GM21529 (cell line): ENCODE results near the gene SHC3.

Source experiments
- ATAC-seq: cut with Tn5 transposase; IDR thresholded peaks from one replicate; pipeline ENCODE4 v1.9.1; 2021; ENCODE audit not compliant: unreplicated experiment

SHC3 gene

DNA sequence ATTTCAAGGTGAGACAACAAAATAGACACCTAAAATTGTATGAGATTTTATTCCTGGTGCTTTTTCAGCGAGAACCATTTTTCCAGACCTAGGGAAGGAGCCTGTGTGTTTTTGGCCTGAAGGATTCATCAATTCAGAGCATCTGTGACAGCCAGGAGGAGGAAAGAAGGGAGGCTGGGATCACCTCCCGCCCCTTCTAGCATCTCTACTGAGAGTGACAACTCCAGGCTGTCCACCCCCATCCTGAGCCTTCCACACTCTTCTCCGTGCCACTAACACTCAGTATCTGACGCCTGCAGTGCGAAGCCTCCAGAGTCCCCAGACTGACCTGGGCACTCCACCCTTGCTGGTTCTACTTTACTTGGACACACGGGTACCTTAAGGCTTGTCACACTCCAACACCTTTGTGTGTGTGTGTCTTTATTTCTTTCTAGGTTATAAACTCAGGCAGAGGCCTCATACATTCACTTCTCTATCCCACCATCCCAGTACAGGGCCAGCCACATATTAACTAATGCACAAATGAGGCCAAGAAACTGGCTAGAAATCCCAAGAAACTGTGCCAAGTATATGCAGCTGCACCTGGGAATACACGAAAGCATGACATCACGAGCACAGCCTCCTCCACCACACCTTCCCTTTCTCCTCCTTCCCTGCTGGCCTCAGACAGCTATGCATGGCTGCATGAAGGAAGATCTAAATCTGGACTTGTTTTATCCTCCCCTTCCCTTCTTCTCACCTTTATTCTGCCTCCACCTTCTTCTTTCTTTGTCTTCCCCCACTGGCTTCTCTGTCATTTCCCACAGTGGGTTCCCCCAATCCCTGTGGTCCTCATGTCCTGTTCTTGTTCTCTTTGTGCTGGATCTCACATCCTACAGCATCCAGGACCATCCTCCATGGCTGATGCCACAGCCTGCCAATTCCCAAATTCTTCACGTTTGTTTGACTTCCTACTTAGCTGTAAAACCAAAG, 171.3 kb downstream of the SHC3 start:
- ATAC-seq = no peak

- ATAC-seq = no peak
These were observed 172.4 kb downstream of the SHC3 start for GRCh38 chr9:89006267-89006666.

- ATAC-seq = no peak
These were observed 173.3 kb downstream of the SHC3 start for GRCh38 chr9:89005323-89005722.

DNA sequence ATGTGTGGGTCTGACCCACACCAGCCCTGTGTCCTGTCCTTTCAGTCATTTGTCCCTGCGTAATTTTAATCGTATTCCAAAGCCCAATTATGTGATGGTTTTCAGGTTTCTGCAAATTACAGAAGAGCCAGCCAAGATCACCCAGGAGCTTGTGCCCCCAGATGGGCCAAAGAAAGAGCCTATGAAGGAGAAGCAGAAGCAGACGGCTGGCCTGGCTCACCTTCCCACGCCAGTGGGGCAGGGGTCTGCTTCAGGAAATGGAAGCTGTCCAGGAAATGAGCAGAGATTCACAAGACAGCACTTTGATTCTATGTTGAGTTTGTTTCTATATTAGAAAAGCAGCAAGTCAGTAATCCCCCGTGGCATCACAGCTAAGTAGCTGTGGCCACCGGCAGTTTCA, 175.6 kb downstream of the SHC3 start:
- ATAC-seq = no peak

DNA sequence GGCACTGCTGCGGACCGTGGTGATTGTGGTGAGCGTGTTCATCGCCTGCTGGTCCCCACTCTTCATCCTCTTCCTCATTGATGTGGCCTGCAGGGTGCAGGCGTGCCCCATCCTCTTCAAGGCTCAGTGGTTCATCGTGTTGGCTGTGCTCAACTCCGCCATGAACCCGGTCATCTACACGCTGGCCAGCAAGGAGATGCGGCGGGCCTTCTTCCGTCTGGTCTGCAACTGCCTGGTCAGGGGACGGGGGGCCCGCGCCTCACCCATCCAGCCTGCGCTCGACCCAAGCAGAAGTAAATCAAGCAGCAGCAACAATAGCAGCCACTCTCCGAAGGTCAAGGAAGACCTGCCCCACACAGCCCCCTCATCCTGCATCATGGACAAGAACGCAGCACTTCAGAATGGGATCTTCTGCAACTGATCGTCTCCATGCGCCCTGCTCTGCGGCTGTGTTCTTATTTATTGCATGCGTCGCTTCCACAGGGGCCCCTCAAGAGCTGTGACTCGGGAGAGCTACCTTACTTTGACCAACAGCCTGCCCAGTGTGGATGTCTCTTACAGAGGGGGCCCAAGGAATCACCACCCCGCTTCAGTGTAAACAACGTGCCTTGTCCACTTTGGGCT, 176.6 kb downstream of the SHC3 start:
- ATAC-seq = no peak

- ATAC-seq = no peak
These were observed 177.4 kb downstream of the SHC3 start for GRCh38 chr9:89000973-89001916.

DNA sequence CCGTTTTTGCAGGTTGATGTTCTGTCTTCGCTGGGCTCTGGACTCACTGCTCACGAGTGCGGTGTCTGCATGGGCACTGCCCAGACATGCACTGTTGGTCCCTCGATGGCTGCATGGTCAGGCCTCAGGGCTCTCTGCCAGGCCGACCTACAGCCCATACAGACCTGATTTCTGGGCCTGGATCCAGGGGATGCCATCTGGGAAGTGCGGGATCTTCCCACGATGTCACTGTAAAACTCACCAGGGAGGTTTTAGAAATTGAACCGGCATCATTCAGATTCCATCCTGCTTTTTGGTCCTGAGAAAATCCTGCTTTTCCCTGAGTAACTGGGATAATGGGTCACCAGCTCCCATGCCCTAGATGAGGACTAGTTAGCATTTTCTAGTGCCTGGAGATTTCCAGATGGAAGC, 178.2 kb downstream of the SHC3 start:
- no peak for ATAC-seq

DNA sequence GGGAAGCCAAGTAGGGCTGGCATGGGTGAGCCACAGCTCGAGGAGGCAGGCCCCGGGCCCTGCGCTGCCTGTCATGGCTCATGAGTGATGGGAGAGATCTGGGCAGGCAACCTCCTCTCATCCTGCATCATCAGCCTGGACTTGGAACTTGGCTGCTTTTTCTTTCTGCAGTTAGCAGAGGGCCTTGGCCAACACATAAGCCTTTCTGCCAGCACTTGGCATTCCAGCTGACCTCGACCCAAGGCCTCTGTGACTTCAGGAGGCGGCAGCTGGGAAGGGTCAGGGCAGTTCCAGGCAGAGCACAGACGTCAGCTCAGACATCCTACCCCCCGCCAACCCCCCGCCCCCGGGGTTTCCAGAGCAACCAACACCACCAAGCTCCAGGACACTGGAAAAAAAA, 179.7 kb downstream of the SHC3 start:
- no peak for ATAC-seq

DNA sequence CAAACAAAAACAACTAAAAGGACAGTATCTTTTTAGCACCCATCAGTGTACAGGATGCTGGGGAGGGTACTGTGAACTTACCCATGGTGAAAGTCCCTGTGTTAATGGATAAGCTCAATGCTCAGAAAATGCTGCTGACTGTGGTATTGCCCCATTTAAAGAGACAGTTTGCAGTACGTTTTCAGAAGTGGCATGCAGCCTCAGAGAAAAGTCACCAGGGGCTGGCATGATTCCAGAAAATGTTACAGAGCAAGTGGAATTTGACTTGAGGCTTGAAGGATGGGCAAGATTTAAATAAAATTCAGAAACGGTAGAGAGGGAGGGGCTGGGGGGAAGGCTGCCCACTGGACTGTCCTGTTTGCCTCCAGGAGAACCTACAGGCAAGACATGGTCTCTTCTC, 180.1 kb downstream of the SHC3 start:
- no peak for ATAC-seq

DNA sequence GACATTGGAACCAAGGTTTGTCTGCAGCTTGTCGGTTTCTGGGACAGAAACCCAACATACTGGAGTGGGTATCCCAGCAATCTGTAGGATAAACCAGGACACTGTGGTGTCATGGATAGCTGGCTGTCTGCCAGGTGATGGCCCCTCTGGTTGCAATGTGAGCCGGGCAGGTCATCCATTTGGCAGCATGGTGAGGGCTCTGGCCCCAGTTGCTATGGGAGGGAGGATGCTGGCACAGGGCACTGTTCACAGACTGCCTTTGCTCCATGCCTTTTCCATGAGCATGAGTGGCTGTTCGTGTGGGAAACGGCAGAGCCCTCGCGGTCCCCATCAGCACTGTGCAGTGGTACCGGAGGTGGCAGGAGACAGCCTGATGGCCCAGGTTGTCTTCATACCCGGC, 181.0 kb downstream of the SHC3 start:
- no peak for ATAC-seq

DNA sequence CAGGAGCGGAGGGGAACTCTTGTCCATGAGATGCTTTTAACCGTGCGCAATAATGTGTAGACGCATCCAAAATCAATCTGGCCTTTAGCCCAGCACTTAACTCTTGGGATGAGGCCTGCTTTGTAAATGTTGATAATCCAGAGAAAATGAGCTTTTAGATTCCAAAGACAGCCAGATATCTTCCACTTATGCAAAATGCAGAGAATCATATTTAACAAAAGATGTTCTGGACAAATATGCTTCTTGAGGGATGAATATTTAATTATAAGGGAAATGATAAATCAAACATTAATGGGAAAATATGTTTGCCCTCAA, 181.7 kb downstream of the SHC3 start:
- ATAC-seq = no peak

- ATAC-seq = no peak
These were observed 182.3 kb downstream of the SHC3 start for GRCh38 chr9:88996046-88996920.

DNA sequence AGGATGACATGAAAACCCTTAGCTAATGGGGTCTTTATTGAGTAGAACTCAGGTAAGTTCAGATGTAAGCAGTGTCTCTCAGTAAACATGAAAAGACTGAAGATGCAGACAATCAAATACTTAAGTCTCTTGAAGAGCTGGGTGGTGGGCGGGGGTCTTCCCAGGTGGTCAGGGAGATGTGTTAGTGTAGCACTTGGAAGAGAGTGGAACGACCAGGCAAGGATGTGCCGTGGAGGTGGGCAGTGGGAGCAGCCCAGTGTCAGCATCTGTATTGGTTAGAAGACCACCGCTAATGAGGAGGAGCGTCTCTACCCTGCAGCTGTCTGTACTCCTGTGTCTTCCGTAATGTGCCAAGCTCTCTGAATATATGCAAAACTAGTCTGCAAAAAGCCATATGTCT, 183.0 kb downstream of the SHC3 start:
- no peak for ATAC-seq

GRCh38 chr9:88995200-88995577, 183.4 kb downstream of the SHC3 start:
- ATAC-seq = no peak

DNA sequence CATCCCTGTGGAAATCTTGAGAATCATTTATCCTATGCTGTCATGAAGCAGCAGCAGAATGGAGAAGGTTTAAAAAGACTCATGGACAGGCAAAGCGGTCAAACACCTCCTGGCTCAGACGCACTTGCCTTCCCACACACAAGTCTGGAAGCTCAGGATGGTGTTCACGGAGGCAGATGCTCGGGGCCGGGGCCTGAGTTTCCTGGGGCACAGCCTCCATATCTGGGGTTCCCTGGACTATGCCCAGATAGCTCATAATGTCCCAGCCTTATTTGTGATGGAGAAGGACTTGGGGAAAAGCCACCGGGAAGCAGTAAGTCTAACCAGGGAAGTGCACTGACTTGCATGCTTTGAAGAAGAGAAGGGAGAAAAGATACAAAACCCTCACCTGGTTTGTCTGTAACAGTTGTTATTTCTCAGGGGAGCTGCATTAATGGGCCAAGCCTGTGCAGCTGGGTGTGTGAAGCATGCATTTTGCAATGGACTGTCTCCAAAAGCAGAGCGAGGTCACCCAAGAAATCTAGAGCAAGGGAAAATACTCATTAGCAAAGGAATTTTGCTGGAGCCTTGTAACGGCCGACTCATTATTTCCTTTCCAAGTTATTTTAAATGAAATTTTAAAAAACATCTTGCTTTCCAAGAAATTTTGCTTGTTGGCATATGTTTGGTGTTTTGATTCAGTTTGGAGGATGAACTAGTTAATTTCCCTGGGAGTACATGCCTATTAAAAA, 184.0 kb downstream of the SHC3 start:
- no peak for ATAC-seq

DNA sequence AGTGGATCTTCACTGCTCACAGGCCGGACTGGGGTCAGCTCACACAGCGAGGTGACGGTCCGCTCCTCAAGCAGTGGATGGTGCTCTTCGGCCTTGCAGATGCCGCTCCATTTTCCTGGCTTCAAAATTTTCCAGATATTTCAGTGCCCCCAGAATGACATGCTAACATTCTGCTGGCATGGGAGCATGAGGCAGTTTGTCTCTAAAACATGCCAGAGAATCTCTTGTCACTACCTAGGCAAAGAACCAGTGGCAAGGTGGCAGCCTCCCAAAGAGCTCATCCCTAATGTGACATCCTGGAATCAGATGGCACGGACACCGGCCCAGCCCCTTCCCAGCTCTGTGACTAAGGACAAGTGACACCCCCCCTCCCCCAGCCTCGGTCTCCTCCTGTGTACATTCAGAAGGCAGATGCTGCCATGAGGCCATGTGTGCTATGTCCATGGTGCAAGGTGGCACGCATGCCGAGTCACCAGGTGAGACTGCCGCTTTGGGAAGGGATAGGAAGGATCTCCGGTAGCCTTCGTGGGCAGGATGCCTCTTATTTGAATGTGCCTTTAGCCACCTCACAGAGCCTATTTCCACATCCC, 184.7 kb downstream of the SHC3 start:
- no peak for ATAC-seq

GRCh38 chr9:88993327-88993726, 185.3 kb downstream of the SHC3 start:
- ATAC-seq = no peak

DNA sequence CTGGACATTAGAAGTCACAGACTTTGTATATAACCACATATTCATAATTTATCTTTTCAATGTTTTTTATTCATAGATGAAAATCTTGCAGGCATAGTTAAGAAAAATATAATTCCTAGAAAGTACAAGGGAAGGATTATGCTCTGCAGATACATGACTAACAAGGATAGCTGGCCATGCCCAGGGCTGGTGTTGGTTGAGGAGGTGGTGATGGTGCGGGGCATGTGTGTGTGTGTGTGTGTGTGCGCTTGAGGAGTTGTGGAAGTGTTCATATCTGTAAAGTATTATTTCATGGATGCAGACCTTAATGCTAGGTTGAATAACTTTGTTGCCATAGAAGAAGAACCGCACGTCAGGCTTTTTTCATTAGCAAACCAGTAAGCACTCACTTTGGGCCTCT, 186.1 kb downstream of the SHC3 start:
- ATAC-seq = no peak
